ENCODE measurements around the gene TCEAL5. TPM values are rescaled to one million over a fixed set of nuclear protein-coding genes. Genes with fewer than 3 reads are reported as not detected.

Gene TCEAL5
- total and polyA plus RNA-seq, 2 of the 13 experiments (the other 11 are each of a cell fraction or from before 2014, with no cell fraction given), result not detected

DNA sequence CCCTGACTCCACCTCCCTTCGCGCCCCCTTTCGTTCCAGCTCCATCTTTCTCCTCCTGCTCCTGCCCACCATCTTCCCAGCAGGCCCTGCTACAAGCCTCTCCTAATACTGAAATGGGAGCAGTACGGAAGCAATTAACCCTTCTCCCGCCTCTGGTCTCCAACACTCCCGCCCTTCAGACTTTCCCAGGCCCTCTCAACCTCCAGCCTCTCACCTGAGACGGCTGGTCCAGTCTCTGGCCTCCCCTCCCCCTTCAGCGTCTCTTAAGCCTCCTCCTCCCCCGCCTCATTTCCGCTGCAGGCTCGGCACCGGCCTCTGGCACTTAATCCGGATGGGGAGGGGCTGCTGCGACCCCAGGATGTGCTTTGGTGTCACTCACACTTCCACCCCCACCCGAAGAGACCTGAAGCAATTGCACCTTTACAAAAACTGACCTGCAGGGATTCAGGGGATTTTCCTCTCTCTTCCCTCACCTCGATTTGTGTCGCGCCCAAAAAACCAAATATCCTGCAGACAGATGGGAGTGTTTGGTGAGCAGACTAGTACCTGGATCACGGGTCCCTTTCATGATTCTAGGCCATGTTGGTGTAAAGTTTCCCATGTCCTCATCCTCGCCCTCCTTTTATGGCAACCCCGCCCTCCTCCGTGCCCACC lies 22.3 kb downstream of the TCEAL5 start (continued):
- TF ChIP-seq, protein P1, sequence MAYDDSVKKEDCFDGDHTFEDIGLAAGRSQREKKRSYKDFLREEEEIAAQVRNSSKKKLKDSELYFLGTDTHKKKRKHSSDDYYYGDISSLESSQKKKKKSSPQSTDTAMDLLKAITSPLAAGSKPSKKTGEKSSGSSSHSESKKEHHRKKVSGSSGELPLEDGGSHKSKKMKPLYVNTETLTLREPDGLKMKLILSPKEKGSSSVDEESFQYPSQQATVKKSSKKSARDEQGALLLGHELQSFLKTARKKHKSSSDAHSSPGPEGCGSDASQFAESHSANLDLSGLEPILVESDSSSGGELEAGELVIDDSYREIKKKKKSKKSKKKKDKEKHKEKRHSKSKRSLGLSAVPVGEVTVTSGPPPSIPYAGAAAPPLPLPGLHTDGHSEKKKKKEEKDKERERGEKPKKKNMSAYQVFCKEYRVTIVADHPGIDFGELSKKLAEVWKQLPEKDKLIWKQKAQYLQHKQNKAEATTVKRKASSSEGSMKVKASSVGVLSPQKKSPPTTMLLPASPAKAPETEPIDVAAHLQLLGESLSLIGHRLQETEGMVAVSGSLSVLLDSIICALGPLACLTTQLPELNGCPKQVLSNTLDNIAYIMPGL (CRISPR knock-in tag; IDR thresholded peaks at IDR 0.05; ENCODE audit: borderline replicate concordance in 1 of 2, low read depth in 1 of 2), result peak in 1 of 2 experiments; percentile 6; a peak in 1 of 4 replicates
- TF ChIP-seq HNF4A (CRISPR knock-in tag; IDR thresholded peaks at IDR 0.05) (no peak), KLF13 (CRISPR knock-in tag; IDR thresholded peaks at IDR 0.05) (no peak), ZNF256 (CRISPR knock-in tag; conservative IDR thresholded peaks at IDR 0.05) (no peak), SP4 (CRISPR knock-in tag; IDR thresholded peaks at IDR 0.05) (0 out of 2 replicates have a peak, but pooled peaks have one; percentile 40), RBFOX2 (IDR thresholded peaks at IDR 0.05; ENCODE audit: low read depth, low read length) (no peak), SPEN (CRISPR knock-in tag; IDR thresholded peaks at IDR 0.05; ENCODE audit: low read depth) (peak; percentile 10; the same call in 1 of the 2 replicates), TARDBP (CRISPR knock-in tag; IDR thresholded peaks at IDR 0.05) (peak; percentile 49; the same call in 1 of the 2 replicates), ESRRA (CRISPR knock-in tag; IDR thresholded peaks at IDR 0.05; ENCODE audit: low read depth) (0 out of 2 replicates have a peak, but pooled peaks have one; percentile 9), HMGA1 (CRISPR knock-in tag; conservative IDR thresholded peaks at IDR 0.05) (no peak), ZNF652 (CRISPR knock-in tag; IDR thresholded peaks at IDR 0.05; ENCODE audit: borderline replicate concordance, low read depth) (peak; percentile 61; the same call in 1 of the 2 replicates), YY1 (IDR thresholded peaks at IDR 0.05; ENCODE audit: insufficient read depth, insufficient replicate concordance, low read depth, low read length) (peak; percentile 50), PHF21A (CRISPR knock-in tag; IDR thresholded peaks at IDR 0.05) (peak; percentile 21; the same call in 1 of the 2 replicates), ZBTB49 (CRISPR knock-in tag; IDR thresholded peaks at IDR 0.05; ENCODE audit: borderline replicate concordance) (no peak), SOX6 (IDR thresholded peaks at IDR 0.05) (no peak), SOX6 (CRISPR knock-in tag; IDR thresholded peaks at IDR 0.05) (no peak), ZNF17 (CRISPR knock-in tag; IDR thresholded peaks at IDR 0.05) (no peak), NR2C2 (CRISPR knock-in tag; IDR thresholded peaks at IDR 0.05; ENCODE audit: borderline replicate concordance) (no peak), ZFYVE20 (CRISPR knock-in tag; IDR thresholded peaks at IDR 0.05; ENCODE audit: borderline replicate concordance, low read depth) (no peak), ZFX (CRISPR knock-in tag; IDR thresholded peaks at IDR 0.05; ENCODE audit: low read depth) (peak; percentile 45; the same call in 1 of the 2 replicates), NR2F6 (IDR thresholded peaks at IDR 0.05) (no peak), NR2F6 (CRISPR knock-in tag; IDR thresholded peaks at IDR 0.05) (0 out of 2 replicates have a peak, but pooled peaks have one; percentile 12), GABPA (IDR thresholded peaks at IDR 0.05; ENCODE audit: low read depth, low read length) (peak; percentile 36), GABPA (CRISPR knock-in tag; IDR thresholded peaks at IDR 0.05; ENCODE audit: low read depth) (peak; percentile 61), TCF7 (IDR thresholded peaks at IDR 0.05; ENCODE audit: low read depth) (no peak), ZBTB7B (CRISPR knock-in tag; IDR thresholded peaks at IDR 0.05) (0 out of 2 replicates have a peak, but pooled peaks have one; percentile 33), SETDB1 (CRISPR knock-in tag; IDR thresholded peaks at IDR 0.05; ENCODE audit: borderline replicate concordance) (no peak), HNRNPH1 (optimal IDR thresholded peaks at IDR 0.05; ENCODE audit: low read depth, low read length) (no peak), SAP130 (CRISPR knock-in tag; IDR thresholded peaks at IDR 0.05; ENCODE audit: low read depth) (peak; percentile 34; the same call in 1 of the 2 replicates), SP5 (CRISPR knock-in tag; IDR thresholded peaks at IDR 0.05; ENCODE audit: borderline replicate concordance, low read depth) (peak; percentile 37; the same call in 1 of the 2 replicates)
